HEK293T (cell line): Measurements from ENCODE around the gene CS.

ENCODE experiments used
- FOXA1 ChIP-seq: fragments of 450-650 bp; IDR thresholded peaks from 2 replicates; pipeline ENCODE4 v1.6.1; 2016; ENCODE audit warnings: mild to moderate bottlenecking
- FOXK2 ChIP-seq: fragments of 450-650 bp; IDR thresholded peaks from 2 replicates; pipeline ENCODE4 v1.6.1; 2016; ENCODE audit warnings: mild to moderate bottlenecking
- FOXM1 ChIP-seq: fragments of 450-650 bp; IDR thresholded peaks from 2 replicates; pipeline ENCODE4 v1.6.1; 2017; ENCODE audit warnings: mild to moderate bottlenecking, borderline replicate concordance
- L3MBTL2 ChIP-seq: fragments of 450-650 bp; conservative IDR thresholded peaks from 2 replicates; pipeline ENCODE4 v1.6.1; 2016; ENCODE audit warnings: mild to moderate bottlenecking
- SP1 ChIP-seq: fragments of 450-650 bp; IDR thresholded peaks from 2 replicates; pipeline ENCODE4 v1.6.1; 2017
- SUZ12 ChIP-seq: fragments of 450-650 bp; IDR thresholded peaks from 2 replicates; pipeline ENCODE4 v1.6.1; 2016; ENCODE audit warnings: mild to moderate bottlenecking
- TARDBP ChIP-seq: fragments of 450-650 bp; IDR thresholded peaks from 2 replicates; pipeline ENCODE4 v1.6.1; 2016
- ZNF384 ChIP-seq: fragments of 450-650 bp; IDR thresholded peaks from 2 replicates; pipeline ENCODE4 v1.6.1; 2016

- TF ChIP-seq SUZ12 = no peak
- TF ChIP-seq TARDBP = no peak
- TF ChIP-seq ZNF384 = no peak
- no peak for TF ChIP-seq SP1
- TF ChIP-seq FOXK2 = no peak
- no peak for TF ChIP-seq FOXA1
- TF ChIP-seq FOXM1 = no peak
- TF ChIP-seq L3MBTL2 = no peak
These were observed 42.6 kb downstream of the CS start for GRCh38 chr12:56257491-56258067.
